Activated naive CD8-positive, alpha-beta T cell treated with anti-CD3 and anti-CD28 coated beads for 36 hours (primary cell): Measurements from ENCODE around the gene SOX6. TPM values are rescaled to one million over a fixed set of nuclear protein-coding genes. Genes with fewer than 3 reads are reported as not detected.

ENCODE experiments used
- DNase-seq: peaks from one replicate; pipeline ENCODE4 v3.0.0; 2021
- H3K27ac Mint-ChIP-seq: one replicate; pipeline ENCODE4 v1.8.0; 2022; ENCODE audit warnings: mild to moderate bottlenecking, moderate library complexity, mixed read lengths
- H3K27me3 Mint-ChIP-seq: one replicate; pipeline ENCODE4 v1.8.0; 2022; ENCODE audit warnings: mild to moderate bottlenecking, mixed read lengths
- H3K36me3 Mint-ChIP-seq: one replicate; pipeline ENCODE4 v1.8.0; 2021; ENCODE audit warnings: mild to moderate bottlenecking, mixed read lengths
- H3K4me1 Mint-ChIP-seq: one replicate; pipeline ENCODE4 v1.8.0; 2021; ENCODE audit warnings: mixed read lengths
- H3K4me3 Mint-ChIP-seq: one replicate; pipeline ENCODE4 v1.8.0; 2022; ENCODE audit warnings: mild to moderate bottlenecking, moderate library complexity, mixed read lengths
- H3K9me3 Mint-ChIP-seq: one replicate; pipeline ENCODE4 v1.8.0; 2022; ENCODE audit warnings: mixed read lengths
- total RNA-seq, 2 experiments: library from RNA; stranded (reverse); gene quantifications; one replicate each; pipeline ENCODE4 v1.2.3, GENCODE V29; 2021

SOX6 gene
- total RNA-seq, 2 experiments from 2014 or later: 0.04 TPM; not detected in 1

DNA sequence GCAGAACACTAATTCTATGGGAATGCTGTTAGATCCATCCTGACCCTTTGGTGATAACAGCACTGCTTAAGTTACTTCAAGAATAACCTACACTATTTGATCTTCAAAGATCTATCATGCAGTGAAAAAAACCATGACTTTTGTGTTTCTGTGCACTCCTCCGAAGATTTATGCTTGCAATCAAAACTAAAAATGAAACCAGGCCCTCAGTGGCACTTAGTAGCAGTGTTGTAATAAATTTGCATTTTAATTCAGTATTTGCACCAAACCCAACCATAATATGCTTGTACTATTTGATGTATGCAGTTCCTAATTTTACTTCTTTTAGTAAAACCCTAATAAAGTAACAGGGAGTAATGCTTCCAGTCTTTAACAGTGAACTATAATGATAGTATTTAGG is 130.7 kb downstream of the SOX6 start:
- Mint-ChIP-seq H3K27me3 (no peaks in the 10 kb centered on the region), H3K4me1 (no peaks in the 10 kb centered on the region), H3K4me3 (no peak overlapping the region), H3K36me3 (no peaks in the 10 kb centered on the region), H3K27ac (no peak overlapping the region), H3K9me3 (peaks cover 2% of the 10 kb centered on the region)
- no peak for DNase-seq

DNA sequence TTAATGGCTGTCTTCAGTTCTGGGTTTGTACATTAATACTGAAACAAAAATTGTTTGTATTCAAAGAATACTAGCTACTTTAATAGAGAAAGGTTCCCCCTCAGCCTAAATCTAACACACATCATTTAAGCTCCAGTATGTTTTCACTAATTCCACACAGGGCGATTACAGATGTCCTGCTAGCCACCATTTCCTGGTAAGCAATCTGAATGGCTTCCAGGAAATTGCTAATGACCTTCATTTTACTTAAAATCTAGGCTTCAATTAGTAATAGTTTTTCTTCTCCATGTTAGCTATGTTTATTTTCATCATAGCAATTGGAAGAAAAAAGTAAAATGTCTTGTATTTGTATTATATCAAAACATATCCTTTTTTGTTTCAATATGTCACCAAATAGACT is 132.8 kb downstream of the SOX6 start:
- no peaks in the 10 kb centered on the region for H3K36me3 Mint-ChIP-seq
- no peaks in the 10 kb centered on the region for H3K4me1 Mint-ChIP-seq
- no peaks in the 10 kb centered on the region for H3K27me3 Mint-ChIP-seq
- H3K9me3 Mint-ChIP-seq: peaks cover 2% of the 10 kb centered on the region
- DNase-seq: no peak
- H3K4me3 Mint-ChIP-seq: no peak overlapping the region
- H3K27ac Mint-ChIP-seq: no peak overlapping the region

DNA sequence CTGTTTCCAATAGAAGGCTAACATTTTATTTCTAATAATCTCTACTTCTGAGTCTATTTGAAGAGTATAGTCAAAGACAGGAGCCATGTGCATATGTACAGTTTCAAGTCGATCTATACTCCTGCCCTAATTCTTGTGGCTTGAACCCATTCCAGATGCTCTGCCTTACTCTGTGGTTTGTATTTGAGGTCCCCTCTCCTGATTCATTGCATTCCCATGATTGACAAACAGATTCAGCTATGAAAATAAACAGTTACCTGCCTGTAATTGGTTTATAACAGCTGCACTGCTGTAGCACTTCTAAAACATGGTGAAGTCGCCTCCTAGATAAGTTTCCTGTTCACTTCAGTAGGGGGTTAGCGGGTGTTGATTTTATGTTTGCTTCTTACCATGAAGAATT is 138.7 kb downstream of the SOX6 start:
- Mint-ChIP-seq H3K27me3 (no peaks in the 10 kb centered on the region), H3K4me1 (no peaks in the 10 kb centered on the region), H3K4me3 (no peak overlapping the region), H3K27ac (no peak overlapping the region), H3K36me3 (no peaks in the 10 kb centered on the region), H3K9me3 (no peaks in the 10 kb centered on the region)
- DNase-seq: no peak

DNA sequence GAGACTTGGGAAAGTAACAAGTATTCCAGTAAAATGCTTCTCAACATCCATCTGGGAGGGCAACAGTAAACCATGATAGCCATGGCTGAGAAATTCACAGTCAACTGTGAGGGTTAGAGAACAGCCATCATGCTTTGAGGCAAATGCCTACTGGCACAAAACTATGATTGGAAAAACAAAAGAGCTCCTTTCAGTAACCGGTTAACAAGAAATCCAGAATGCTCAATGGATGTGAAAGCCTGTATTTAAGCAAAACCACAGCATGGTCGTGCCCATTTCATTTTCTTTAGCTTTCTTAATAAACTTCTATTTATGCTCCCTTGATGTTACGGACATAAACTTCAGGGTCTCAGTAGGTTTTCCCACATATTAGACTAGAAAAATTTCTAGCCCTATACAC is 139.5 kb downstream of the SOX6 start:
- H3K27me3 Mint-ChIP-seq: no peaks in the 10 kb centered on the region
- DNase-seq: no peak

DNA sequence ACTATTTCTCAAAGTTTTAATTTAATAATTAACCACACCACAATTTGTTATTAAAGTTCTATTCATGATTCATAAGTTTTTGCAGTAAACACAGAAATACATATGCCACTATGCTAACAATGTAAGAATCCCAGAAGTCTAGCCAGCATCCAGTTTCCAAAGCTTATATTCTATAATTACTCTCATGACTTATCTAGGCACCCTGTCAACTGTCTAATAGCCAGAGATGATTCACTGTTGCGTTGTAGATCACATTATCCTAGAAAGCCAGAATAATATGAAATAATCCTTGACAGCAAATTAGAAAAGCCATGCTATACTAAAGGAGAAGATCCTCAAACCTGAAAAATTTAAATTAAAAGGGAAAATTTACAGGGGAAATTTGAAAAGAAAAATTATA is 141.0 kb downstream of the SOX6 start:
- no peaks in the 10 kb centered on the region for H3K4me1 Mint-ChIP-seq
- no peaks in the 10 kb centered on the region for H3K9me3 Mint-ChIP-seq
- no peaks in the 10 kb centered on the region for H3K36me3 Mint-ChIP-seq
- H3K4me3 Mint-ChIP-seq: no peak overlapping the region
- no peaks in the 10 kb centered on the region for H3K27me3 Mint-ChIP-seq
- DNase-seq: no peak
- H3K27ac Mint-ChIP-seq: no peak overlapping the region

More for the DNA sequence above, 139.5 kb downstream of the SOX6 start:
- Mint-ChIP-seq H3K9me3 (no peaks in the 10 kb centered on the region), H3K4me3 (no peak overlapping the region), H3K4me1 (no peaks in the 10 kb centered on the region), H3K36me3 (no peaks in the 10 kb centered on the region), H3K27ac (no peak overlapping the region)

DNA sequence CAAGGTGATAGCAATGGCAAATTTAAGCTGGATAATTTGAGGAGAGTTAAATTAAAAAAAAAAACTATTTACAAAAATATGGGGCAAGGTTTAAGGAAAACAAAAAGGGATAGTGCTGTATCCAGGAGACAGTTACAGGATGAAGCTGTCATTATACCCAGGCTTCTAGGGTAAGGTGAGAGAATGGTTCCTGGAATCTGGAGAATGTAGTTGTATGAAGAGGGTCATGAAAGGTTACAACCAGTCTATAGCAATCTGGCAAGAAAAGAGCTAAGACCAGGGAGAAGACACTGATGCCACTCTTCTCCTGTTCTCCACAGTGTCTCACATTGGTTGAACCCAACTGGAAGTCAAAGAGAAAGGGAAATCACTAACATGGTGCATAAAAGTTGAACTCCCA is 144.9 kb downstream of the SOX6 start:
- Mint-ChIP-seq H3K36me3 (no peaks in the 10 kb centered on the region), H3K4me1 (no peaks in the 10 kb centered on the region), H3K4me3 (no peak overlapping the region), H3K27ac (no peak overlapping the region), H3K9me3 (no peaks in the 10 kb centered on the region), H3K27me3 (no peaks in the 10 kb centered on the region)
- no peak for DNase-seq

DNA sequence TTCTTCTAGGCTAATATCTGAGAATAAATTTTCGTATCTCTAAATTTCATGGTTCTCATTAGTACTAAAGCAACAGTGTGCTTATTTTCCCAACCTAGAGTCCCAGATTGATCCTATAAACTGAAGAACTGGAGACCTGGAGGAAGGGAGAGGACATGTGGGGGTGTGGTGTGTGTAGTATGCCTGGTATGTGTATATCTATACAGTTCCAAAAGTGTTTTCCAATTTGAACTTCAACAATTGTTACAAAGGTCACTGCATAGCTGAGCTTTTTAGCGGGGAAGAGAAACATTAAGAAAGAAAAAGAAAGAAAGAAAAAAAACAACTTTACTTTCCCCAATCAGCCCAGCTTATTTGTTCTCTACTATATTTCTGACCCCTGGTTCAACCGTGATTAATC is 152.1 kb downstream of the SOX6 start:
- no peaks in the 10 kb centered on the region for H3K27me3 Mint-ChIP-seq
- no peaks in the 10 kb centered on the region for H3K36me3 Mint-ChIP-seq
- H3K27ac Mint-ChIP-seq: no peak overlapping the region
- H3K9me3 Mint-ChIP-seq: no peaks in the 10 kb centered on the region
- H3K4me3 Mint-ChIP-seq: no peak overlapping the region
- no peak for DNase-seq
- no peaks in the 10 kb centered on the region for H3K4me1 Mint-ChIP-seq

DNA sequence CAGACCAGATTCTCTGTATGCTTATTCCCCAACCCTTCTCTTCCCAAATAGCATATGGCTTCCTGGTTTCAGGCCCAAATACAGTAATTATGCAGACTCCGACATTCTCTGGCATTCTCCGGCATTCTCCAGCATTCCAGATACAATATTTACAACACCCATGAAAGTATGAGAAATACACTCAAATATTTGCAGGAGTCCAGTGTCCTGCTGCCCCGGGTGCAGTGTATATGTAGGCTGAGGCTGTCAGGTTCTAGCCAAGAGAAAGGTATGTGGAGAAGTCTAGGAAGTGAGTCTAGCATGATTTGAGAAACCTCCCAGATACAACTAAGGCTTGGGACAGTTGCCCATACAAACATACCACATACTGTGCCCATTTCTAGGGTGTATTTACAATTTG is 160.7 kb downstream of the SOX6 start:
- Mint-ChIP-seq H3K9me3 (peaks cover 1% of the 10 kb centered on the region), H3K36me3 (no peaks in the 10 kb centered on the region), H3K4me3 (no peak overlapping the region), H3K27me3 (no peaks in the 10 kb centered on the region), H3K4me1 (no peaks in the 10 kb centered on the region), H3K27ac (no peak overlapping the region)
- DNase-seq: no peak

DNA sequence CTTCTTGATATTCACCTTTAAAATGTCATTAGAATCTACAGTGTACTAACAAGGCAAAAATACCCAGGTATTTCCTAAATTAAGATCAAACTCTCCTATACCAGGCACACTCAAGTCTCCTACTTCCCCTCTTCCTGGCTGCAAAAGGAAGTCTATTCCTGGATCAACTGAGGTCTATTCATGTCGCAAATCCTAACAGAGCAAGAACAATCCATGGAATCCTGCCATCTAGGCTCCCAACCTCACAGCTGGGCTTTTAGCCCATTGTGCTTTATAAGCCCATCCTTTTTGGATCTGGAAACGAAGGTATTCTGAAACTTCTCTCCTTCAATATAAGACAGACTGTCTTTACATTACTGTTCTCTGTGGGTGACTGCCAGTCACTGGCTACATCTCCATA is 161.8 kb downstream of the SOX6 start:
- H3K4me1 Mint-ChIP-seq: no peaks in the 10 kb centered on the region
- peaks cover 1% of the 10 kb centered on the region for H3K9me3 Mint-ChIP-seq
- H3K36me3 Mint-ChIP-seq: no peaks in the 10 kb centered on the region
- DNase-seq: no peak
- no peaks in the 10 kb centered on the region for H3K27me3 Mint-ChIP-seq
- no peak overlapping the region for H3K4me3 Mint-ChIP-seq
- H3K27ac Mint-ChIP-seq: no peak overlapping the region

DNA sequence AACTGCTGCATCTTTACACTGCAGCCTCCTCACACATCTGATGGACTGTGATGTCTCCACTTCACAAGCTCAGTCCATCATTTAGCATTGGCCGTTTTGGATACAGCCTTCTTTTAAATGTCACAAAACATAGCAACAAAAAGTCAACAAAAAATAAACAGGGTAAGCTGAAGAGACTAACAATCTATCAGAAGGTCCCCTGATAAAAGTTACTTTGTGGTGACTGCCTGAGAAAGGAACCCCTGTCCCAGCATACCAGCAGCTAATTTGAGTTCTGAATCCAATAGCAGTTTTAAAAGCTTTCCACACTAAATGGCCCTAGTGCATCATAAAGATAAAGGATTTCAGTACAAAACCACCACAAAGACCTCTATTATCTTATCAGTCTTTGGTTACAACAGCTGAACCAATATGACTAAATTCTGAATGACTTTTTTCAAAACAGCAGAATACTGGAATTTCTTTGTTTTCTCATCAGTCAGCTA is 162.4 kb downstream of the SOX6 start:
- H3K4me1 Mint-ChIP-seq: no peaks in the 10 kb centered on the region
- H3K9me3 Mint-ChIP-seq: peaks cover 1% of the 10 kb centered on the region
- H3K4me3 Mint-ChIP-seq: no peak overlapping the region
- DNase-seq: no peak
- no peak overlapping the region for H3K27ac Mint-ChIP-seq
- H3K27me3 Mint-ChIP-seq: no peaks in the 10 kb centered on the region
- H3K36me3 Mint-ChIP-seq: no peaks in the 10 kb centered on the region

DNA sequence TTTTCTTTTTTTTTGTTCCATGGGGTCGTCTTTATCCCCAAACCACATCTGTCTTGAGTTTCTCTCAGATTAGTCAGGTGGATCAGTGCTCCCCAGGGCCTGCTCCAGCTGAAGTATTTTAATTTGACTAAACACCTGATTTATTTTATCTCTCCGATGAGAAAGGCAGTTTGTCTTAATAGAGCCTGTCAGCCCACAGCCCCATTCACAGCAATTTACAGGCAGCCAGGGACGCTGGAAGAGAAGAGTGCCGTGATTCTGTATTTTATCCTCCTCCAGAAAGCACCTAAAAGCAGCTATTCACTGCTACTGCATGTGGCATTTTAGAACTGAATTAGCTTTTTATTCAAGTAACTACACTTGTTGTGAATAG is 164.5 kb downstream of the SOX6 start:
- Mint-ChIP-seq H3K36me3 (no peaks in the 10 kb centered on the region), H3K4me3 (no peak overlapping the region), H3K27me3 (no peaks in the 10 kb centered on the region), H3K4me1 (no peaks in the 10 kb centered on the region), H3K9me3 (no peaks in the 10 kb centered on the region), H3K27ac (no peak overlapping the region)
- no peak for DNase-seq

DNA sequence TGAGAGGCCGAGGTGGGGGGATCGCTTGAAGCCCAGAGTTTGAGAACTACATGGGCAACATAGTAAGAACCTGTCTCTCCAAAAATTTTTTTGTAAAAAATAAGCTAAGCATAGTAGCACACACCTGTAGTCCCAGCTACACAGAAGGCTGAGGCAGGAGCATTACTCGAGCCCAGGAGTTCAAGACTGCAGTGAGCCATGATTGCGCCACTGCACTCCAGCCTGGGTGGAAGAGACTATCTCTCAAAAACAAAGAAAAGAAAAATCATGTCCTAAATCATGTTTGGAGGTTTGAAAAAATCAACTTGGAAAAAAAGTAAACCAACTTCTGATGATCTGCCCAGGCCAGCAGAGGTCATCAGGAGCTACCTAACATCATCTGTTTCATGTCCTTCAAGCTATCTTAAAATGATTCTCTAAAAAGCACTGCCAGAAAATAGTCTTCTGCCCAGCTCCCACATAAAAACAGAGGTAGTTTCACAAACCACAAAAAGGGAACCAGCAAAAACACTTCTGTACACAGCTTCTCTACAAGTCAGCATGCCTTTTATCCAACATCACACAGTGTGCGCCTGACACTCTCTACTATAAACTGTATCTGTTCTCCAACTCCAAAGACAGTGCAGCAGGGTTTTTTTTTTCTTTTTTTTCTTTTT is 165.0 kb downstream of the SOX6 start:
- Mint-ChIP-seq H3K4me1 (no peaks in the 10 kb centered on the region), H3K36me3 (no peaks in the 10 kb centered on the region), H3K9me3 (no peaks in the 10 kb centered on the region), H3K27ac (no peak overlapping the region), H3K4me3 (no peak overlapping the region), H3K27me3 (no peaks in the 10 kb centered on the region)
- DNase-seq: no peak

DNA sequence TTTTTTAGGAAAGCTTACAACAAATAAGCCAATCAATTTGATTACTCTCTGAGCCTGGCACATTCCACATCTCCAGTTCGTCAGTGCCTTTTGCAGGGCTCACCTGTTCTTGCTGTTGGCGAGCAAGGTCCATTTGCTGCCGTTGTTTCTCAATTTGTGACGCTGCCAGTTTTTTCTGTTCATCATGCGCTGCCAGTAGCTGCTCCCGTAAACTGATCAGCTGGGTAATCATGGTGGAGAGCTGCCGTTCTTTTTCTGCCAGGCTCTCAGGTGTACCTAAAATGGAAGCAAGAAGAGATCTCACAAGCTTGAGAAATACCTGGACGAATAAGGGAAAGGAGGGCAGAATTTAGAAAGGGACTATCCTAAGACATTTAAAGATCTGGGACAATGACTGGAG is 169.7 kb downstream of the SOX6 start:
- H3K27ac Mint-ChIP-seq: no peak overlapping the region
- H3K27me3 Mint-ChIP-seq: no peaks in the 10 kb centered on the region
- DNase-seq: no peak
- no peak overlapping the region for H3K4me3 Mint-ChIP-seq
- H3K9me3 Mint-ChIP-seq: no peaks in the 10 kb centered on the region
- H3K4me1 Mint-ChIP-seq: no peaks in the 10 kb centered on the region
- H3K36me3 Mint-ChIP-seq: no peaks in the 10 kb centered on the region

DNA sequence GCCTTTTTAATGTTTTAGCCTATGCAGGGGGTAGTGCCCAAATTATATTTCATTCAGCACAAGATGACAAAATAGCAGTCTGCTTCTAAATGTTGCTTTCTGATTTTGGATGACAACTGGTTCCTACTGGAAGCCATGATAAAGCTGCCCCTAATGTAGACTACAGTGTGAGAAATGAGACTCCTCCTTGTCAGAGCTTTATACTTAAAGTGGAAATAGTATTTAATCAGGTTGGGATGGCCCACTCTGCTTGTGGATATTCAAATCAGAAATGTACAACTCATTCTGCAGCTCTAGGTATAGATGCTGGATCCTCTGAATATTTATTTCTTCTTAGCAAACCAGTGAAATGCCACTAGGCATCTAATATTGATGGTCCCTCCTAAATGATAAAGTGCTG is 171.3 kb downstream of the SOX6 start:
- no peaks in the 10 kb centered on the region for H3K9me3 Mint-ChIP-seq
- H3K36me3 Mint-ChIP-seq: no peaks in the 10 kb centered on the region
- no peak overlapping the region for H3K4me3 Mint-ChIP-seq
- no peak overlapping the region for H3K27ac Mint-ChIP-seq
- no peaks in the 10 kb centered on the region for H3K4me1 Mint-ChIP-seq
- no peaks in the 10 kb centered on the region for H3K27me3 Mint-ChIP-seq
- DNase-seq: no peak

DNA sequence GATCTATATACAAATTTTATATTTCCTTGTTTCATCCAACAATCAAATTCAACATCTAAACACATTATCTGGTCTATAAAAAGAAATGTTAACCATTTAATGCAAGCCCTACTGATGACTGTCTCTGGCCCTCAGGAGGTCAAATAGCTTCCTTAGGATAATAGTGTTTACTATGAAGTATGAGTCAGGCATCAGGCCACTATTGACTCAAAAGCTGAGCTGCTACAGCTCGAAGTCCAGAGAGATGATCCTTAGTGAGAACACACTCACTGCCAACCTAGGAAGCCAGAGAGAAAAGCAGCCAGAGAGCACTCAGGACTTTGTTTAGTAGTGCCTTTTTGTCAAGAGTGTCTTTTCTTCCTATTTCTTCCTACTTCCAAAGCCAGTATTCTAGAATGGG is 171.8 kb downstream of the SOX6 start:
- H3K27ac Mint-ChIP-seq: no peak overlapping the region
- no peak overlapping the region for H3K4me3 Mint-ChIP-seq
- H3K27me3 Mint-ChIP-seq: no peaks in the 10 kb centered on the region
- no peaks in the 10 kb centered on the region for H3K9me3 Mint-ChIP-seq
- H3K36me3 Mint-ChIP-seq: no peaks in the 10 kb centered on the region
- H3K4me1 Mint-ChIP-seq: no peaks in the 10 kb centered on the region
- no peak for DNase-seq

DNA sequence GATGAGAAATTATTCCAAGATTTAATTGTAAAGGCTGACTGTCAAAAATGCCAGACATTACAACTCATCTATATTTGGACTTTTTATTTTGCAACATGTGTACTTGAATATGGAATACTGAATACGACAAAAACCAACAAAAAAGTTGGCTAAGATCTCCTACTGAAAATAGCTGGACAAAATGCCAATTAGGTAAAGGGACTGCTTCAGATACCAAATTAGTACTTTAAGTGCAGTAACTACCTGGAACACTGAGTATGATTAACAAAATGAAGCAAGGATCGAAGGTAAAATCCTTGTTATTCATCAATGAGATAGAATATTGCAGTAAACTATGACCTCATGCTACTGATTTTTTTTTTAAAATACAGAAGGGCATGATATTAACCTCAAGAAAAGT is 173.8 kb downstream of the SOX6 start:
- Mint-ChIP-seq H3K27ac (no peak overlapping the region), H3K36me3 (no peaks in the 10 kb centered on the region), H3K27me3 (no peaks in the 10 kb centered on the region), H3K4me3 (no peak overlapping the region), H3K4me1 (no peaks in the 10 kb centered on the region), H3K9me3 (no peaks in the 10 kb centered on the region)
- DNase-seq: no peak

DNA sequence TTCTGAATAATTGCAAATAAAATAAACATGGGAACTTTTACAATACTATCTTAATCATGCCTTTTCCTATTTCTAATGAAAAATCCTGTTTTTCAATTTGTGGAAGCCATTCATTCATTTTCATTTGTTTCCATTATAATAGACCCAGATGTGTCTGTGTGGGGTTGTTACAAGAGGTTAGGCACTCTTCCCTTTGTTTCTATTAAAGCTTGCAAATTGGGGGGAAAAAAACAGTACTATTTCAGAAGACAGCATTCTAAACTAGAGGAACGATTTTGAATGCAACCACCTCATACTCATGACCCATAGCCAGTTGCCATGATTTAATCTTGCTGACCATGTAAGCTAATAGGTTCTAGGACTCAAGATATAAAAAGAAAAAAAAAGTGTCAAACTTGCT is 175.5 kb downstream of the SOX6 start:
- no peak overlapping the region for H3K4me3 Mint-ChIP-seq
- no peak overlapping the region for H3K27ac Mint-ChIP-seq
- H3K27me3 Mint-ChIP-seq: no peaks in the 10 kb centered on the region
- no peaks in the 10 kb centered on the region for H3K4me1 Mint-ChIP-seq
- no peak for DNase-seq
- H3K36me3 Mint-ChIP-seq: no peaks in the 10 kb centered on the region
- H3K9me3 Mint-ChIP-seq: no peaks in the 10 kb centered on the region
